IMR-90 (cell line): ENCODE data around the gene WEE2.

Source experiments
- BHLHE40 ChIP-seq: fragments of 150-350 bp; IDR thresholded peaks from 2 replicates; pipeline ENCODE4 v1.6.1; 2016; ENCODE audit warnings: mild to moderate bottlenecking, low read depth, low read length
- CEBPB ChIP-seq: IDR thresholded peaks from 2 replicates; pipeline ENCODE4 v1.6.1; 2012; ENCODE audit warnings: low read depth, low read length, improper control_type of control experiment
- CHD1 ChIP-seq: IDR thresholded peaks from 2 replicates; pipeline ENCODE4 v1.6.1; 2012; ENCODE audit warnings: low read depth, low read length, improper control_type of control experiment
- CTCF ChIP-seq: conservative IDR thresholded peaks from 2 replicates; pipeline ENCODE4 v1.5.1; 2012; ENCODE audit warnings: mild to moderate bottlenecking, low read depth, low read length, improper control_type of control experiment
- FOS ChIP-seq: fragments of 150-350 bp; IDR thresholded peaks from 2 replicates; pipeline ENCODE4 v1.6.1; 2016; ENCODE audit warnings: low read depth, low read length
- MAZ ChIP-seq: IDR thresholded peaks from 2 replicates; pipeline ENCODE4 v1.6.1; 2012; ENCODE audit warnings: low read depth, mild to moderate bottlenecking, low read length, improper control_type of control experiment, moderate library complexity, borderline replicate concordance
- MXI1 ChIP-seq: IDR thresholded peaks from 2 replicates; pipeline ENCODE4 v1.6.1; 2012; ENCODE audit warnings: low read depth, mild to moderate bottlenecking, low read length, moderate library complexity, borderline replicate concordance
- NFE2L2 ChIP-seq: fragments of 150-350 bp; IDR thresholded peaks from 2 replicates; pipeline ENCODE4 v1.6.1; 2016; ENCODE audit warnings: low read depth, mild to moderate bottlenecking, low read length
- POLR2A ChIP-seq: IDR thresholded peaks from 2 replicates; pipeline ENCODE4 v1.6.1; 2012; ENCODE audit warnings: mild to moderate bottlenecking, low read depth, low read length
- RAD21 ChIP-seq: IDR thresholded peaks from 2 replicates; pipeline ENCODE4 v1.6.1; 2012; ENCODE audit warnings: low read length, improper control_type of control experiment
- RCOR1 ChIP-seq: IDR thresholded peaks from 2 replicates; pipeline ENCODE4 v1.6.1; 2012; ENCODE audit warnings: mild to moderate bottlenecking, low read length, improper control_type of control experiment; ENCODE audit not compliant: insufficient replicate concordance
- RFX5 ChIP-seq: IDR thresholded peaks from 2 replicates; pipeline ENCODE4 v1.8.0; 2012; ENCODE audit warnings: low read depth, mild to moderate bottlenecking, low read length, moderate library complexity
- SMC3 ChIP-seq: fragments of 150-350 bp; IDR thresholded peaks from 2 replicates; pipeline ENCODE4 v1.6.1; 2016; ENCODE audit warnings: low read depth, mild to moderate bottlenecking, antibody characterized with exemption, low read length, moderate library complexity
- USF2 ChIP-seq: fragments of 150-350 bp; IDR thresholded peaks from 2 replicates; pipeline ENCODE4 v1.6.1; 2017; ENCODE audit warnings: mild to moderate bottlenecking, antibody characterized with exemption, low read length, low read depth

- TF ChIP-seq POLR2A, result no peak
- TF ChIP-seq CTCF, result no peak
- TF ChIP-seq NFE2L2, result no peak
- TF ChIP-seq SMC3, result no peak
- TF ChIP-seq USF2, result no peak
- no peak for TF ChIP-seq RCOR1
- TF ChIP-seq RAD21, result no peak
- TF ChIP-seq RFX5, result no peak
- no peak for TF ChIP-seq FOS
- TF ChIP-seq BHLHE40, result no peak
- no peak for TF ChIP-seq MAZ
- TF ChIP-seq MXI1, result no peak
- TF ChIP-seq CEBPB, result no peak
- TF ChIP-seq CHD1, result no peak
Measured at GRCh38 chr7:141731476-141732149, 23.5 kb downstream of the WEE2 start.
